GM12872 (cell line): Measurements from ENCODE around the gene FDX2.

Experiments used
- CTCF ChIP-seq: IDR thresholded peaks from 3 replicates; pipeline ENCODE4 v1.5.1; 2011; ENCODE audit warnings: low read depth, mild to moderate bottlenecking, low read length, moderate library complexity; ENCODE audit not compliant: insufficient read depth

The FDX2 gene

GRCh38 chr19:10260141-10260584 lies 55.7 kb downstream of the FDX2 start:
- no peak for TF ChIP-seq CTCF
